T-helper 2 cell treated with Interferon-gamma antibody and Interleukin-4, amounts not matched to agents 100 ng/mL and 5 ng/mL, for 36 hours (primary cell): Measurements from ENCODE around the gene PDS5A. TPM values are rescaled to one million over a fixed set of nuclear protein-coding genes. Genes with fewer than 3 reads are reported as not detected.
"Not testable (repeated sequence)": the region's sequence is repeated elsewhere in the genome, so short reads cannot be mapped to it uniquely, and the experiment has no call there.

ENCODE experiments used
- intact Hi-C: fragments of 100-400 bp; cut with micrococcal nuclease; formaldehyde crosslinking; loops from one replicate; pipeline ENCODE4 v1.15.1; 2023
- total RNA-seq: library from RNA; stranded (reverse); gene quantifications from 2 replicates; pipeline ENCODE4 v1.2.3, GENCODE V29; 2022

PDS5A gene
- total RNA-seq, 1 donor from 2014 or later: 109 TPM

DNA sequence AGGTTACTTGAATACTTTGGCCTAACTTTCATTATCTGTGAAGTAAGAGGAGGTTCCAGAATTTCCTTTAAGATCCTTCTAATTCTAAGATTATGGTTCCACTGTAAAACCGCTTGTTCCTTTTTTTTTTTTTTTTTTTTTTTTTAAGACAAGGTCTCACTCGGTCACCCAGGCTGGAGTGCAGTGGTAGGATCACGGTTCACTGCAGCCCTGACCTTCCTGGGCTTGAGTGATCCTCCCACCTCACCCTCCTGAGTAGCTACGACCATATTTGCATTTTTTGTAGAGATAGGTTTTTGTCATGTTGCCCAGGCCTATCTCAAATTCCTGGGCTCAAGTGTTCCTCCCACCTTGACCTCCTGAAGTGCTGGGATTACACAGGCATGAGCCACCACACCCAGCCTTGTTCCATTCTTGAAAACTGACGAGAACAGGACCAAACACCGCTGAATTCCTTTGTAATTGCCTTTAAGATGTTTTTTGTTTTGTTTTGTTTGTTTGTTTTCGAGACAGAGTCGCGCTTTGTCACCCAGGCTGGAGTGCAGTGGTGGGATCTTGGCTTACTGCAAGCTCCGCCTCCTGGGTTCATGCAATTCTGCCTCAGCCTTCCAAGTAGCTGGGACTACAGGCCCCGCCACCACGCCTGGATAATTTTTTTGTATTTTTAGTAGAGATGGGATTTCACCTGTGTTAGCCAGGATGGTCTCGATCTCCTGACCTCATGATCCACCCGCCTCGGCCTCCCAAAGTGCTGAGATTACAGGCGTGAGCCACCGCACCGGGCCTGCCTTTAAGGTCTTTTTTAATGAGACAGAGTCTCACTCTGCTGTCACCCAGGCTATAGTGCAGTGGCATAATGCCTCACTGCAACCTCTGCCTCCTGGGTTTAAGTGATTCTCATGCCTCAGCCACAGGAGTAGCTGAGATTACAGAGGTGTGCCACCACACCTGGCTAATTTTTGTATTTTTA is 6.8 kb downstream of the PDS5A start:
- intact Hi-C loops: loop anchor here (10.0 kb wide), 1 partner anchor 606 kb away; the partner anchor contains the start of gene RFC1

- intact Hi-C loops: no loop called here
These were observed 14.1 kb downstream of the PDS5A start for GRCh38 chr4:39963656-39964055.

GRCh38 chr4:39961311-39961877 is 16.3 kb downstream of the PDS5A start:
- intact Hi-C loops: no loop called here

DNA sequence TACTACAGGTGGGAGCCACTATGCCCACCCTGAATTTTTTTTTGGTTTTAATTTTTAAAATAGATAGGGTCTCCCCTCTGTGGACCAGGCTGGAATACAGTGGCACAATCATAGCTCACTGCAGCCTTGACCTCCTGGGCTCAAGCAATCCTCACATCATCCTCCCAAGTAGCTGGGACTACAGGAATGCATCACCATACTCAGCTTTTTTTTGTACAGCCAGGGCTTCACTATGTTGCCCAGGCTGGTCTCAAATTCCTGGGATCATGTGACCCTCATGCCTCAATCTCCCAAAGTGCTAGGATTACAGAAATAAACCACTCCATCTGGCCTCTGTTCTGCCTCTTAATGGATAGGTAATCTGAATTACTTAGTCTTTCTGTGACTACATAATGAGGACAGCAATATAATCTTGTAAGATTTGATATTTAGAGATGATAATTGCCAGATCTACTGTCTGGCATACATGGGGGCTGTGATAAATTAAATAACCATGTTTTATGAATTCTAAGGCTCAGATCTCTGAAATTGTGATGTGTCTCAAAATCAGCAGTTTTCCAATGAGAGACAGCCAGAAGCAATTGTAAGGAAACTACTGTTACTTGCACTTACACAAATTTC is 26.7 kb downstream of the PDS5A start:
- intact Hi-C loops: no loop called here

DNA sequence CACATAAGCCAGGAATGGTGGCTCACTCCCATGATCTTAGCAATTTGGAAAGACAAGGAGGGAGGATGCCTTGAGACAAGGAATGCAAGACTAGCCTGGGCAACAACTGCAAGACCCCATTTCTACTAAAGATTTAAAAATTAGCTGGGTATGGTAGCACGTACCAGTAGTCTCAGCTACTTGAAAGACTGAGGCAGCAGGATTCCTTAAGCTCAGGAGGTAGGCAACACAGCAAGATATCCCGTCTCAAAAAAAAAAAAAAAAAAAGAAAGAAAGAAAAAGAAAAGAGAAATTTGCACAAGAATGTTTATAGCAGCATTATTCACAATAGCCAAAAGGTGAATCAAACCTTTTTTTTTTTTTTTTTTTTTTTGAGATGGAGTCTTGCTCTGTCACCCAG is 29.7 kb downstream of the PDS5A start:
- intact Hi-C loops: no loop called here

- intact Hi-C loops: no loop called here
These were observed 30.3 kb downstream of the PDS5A start for GRCh38 chr4:39947417-39947816.

DNA sequence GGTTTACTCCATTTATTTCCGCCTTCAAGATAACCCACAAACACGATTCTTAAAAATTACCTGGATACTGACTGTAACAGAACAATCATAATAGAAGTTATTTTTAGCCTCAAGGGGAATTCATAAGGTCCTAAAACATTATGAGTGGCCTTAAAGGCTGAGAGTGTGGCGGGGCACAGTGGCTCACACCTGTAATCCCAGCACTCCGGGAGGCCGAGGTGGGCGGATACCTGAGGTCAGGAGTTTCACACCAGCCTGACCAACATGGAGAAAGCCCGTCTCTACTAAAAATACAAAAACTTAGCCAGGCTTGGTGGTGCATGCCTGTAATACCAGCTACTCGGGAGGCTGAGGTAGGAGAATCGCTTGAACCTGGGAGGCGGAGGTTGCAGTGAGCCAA is 33.5 kb downstream of the PDS5A start:
- intact Hi-C loops: not testable (repeated sequence)

- intact Hi-C loops: no loop called here
These were observed 35.2 kb downstream of the PDS5A start for GRCh38 chr4:39942507-39942906.

- intact Hi-C loops: no loop called here
These were observed 36.0 kb downstream of the PDS5A start for GRCh38 chr4:39941682-39942217.

DNA sequence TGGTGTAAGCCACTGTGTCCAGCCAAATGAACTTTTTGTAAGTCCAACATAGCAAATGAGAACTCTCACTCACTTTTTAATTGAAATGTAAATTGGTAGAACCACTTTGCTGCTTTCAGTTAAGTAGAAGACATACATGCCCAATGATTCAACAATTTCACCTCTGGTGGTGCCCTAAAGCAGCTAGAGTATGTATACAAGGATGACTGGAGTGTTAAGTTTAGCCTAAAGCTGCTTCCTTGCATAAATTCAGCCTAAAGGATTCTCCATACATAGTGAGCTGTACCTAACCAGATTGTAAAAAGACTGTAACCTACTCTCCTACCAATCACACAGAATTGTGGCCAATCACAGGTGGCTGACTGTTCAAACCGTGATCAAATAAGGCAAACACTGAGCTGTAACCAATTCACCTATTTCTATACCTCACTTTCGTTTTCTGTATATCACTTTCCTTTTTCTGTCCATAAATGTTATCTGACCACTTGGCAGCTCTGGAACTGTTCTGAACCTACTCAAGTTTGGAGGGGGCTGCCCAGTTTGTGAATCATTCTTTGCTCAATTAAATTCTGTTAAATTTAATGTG is 39.9 kb downstream of the PDS5A start:
- intact Hi-C loops: no loop called here

DNA sequence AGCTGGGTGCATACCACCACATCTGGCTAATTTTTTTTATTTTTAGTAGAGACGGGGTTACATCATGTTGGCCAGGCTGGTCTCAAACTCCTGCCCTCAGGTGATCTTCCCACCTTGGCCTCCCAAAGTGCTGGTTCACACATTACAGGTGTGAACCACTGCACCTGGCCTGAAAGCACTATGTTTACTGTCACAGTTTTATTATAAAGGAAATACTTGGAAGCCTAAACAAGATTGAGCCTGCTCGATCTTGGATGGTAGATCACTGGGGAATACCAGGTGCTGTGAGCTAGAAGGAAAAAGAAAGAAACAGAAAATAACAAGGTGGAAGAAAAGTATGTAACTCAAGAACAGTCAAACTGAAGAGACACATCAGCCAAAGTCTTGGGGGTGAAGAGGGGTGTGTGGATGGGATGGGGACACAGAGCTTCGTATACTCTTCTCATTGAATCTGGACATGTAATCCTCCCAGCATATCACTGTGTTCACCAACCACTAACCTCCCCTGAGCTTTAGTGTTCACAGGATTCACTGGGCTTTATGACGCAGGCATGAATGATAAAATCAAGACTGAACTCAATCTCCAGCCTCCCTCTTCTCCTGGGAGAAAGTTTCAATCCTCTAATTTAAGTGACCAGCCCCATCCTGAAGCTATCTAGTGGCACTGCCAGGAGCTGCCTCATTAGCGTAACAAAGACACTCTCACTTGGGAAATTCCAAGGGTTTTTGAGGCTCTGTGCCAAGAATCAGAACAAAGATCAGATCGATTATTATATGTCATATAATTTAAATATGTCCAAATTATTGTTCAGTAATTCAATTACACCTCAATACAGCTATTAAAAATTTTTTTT is 40.9 kb downstream of the PDS5A start:
- intact Hi-C loops: no loop called here

- intact Hi-C loops: loop anchor here (5.0 kb wide), 1 partner anchor 43 kb away; the partner anchor contains the start of gene PDS5A
These were observed 43.8 kb downstream of the PDS5A start for GRCh38 chr4:39933671-39934590.

GRCh38 chr4:39932776-39933402 is 44.8 kb downstream of the PDS5A start:
- intact Hi-C loops: loop anchor here (5.0 kb wide), 1 partner anchor 44 kb away; the partner anchor contains the start of gene PDS5A

DNA sequence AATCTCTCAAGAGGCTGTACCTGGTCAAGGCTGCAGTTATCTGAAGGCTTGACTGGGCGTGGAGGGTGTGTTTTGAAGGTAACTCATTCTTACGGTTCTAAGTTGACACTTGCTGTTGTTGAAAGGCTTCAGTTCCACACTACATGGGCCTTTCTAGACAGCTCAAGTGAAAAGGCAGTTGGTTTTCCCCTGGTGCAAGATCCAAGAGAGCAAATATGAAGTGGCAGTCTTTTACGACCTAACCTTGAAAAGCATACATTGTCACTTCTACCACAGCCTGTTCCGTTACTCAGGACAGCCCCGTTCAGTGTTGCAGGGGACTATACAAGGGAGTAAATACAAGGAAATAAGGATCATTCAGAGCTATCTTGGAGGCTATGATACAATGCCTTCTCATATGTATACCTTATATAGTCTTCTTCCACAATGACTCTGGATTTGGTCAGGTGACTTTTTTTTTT is 46.2 kb downstream of the PDS5A start:
- intact Hi-C loops: loop anchor here (5.0 kb wide), 1 partner anchor 46 kb away; the partner anchor contains the start of gene PDS5A

- intact Hi-C loops: no loop called here
These were observed 49.2 kb downstream of the PDS5A start for GRCh38 chr4:39928538-39928937.

- intact Hi-C loops: no loop called here
These were observed 53.7 kb downstream of the PDS5A start for GRCh38 chr4:39924014-39924413.

GRCh38 chr4:39922399-39922798 is 55.3 kb downstream of the PDS5A start:
- intact Hi-C loops: no loop called here

DNA sequence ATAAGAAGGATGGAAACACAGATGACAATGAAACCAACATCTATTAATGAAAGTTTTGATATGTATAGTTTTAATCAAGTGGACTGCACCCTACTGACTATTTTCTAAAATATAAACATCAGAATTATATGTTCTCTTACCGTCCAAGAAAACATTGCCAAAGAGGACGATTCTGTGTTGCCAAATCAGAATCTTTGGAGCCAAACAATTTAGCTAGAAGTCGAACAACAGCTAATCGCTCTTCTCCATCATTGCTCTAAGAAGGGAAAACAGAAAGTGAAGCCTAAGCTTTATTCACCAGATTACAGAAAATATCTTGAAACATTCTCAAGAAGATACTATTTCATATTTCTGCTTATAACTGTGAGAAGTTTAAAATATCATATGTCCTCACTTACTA is 64.2 kb downstream of the PDS5A start:
- intact Hi-C loops: no loop called here

- intact Hi-C loops: no loop called here
These were observed 67.6 kb downstream of the PDS5A start for GRCh38 chr4:39910064-39910463.
